Stimulated activated CD4-positive, alpha-beta T cell treated with anti-CD3 and anti-CD28 coated beads, Interleukin-1b, Interleukin-23, amount 100 ng/mL, for 48 hours (primary cell): Measurements from ENCODE around the gene MAP3K2.

Experiments used
- DNase-seq: peaks from one replicate; pipeline ENCODE4 v3.0.0-alpha.2; 2020

Gene MAP3K2

GRCh38 chr2:127280693-127281092, 107.1 kb downstream of the MAP3K2 start:
- DNase-seq, result no peak

DNA sequence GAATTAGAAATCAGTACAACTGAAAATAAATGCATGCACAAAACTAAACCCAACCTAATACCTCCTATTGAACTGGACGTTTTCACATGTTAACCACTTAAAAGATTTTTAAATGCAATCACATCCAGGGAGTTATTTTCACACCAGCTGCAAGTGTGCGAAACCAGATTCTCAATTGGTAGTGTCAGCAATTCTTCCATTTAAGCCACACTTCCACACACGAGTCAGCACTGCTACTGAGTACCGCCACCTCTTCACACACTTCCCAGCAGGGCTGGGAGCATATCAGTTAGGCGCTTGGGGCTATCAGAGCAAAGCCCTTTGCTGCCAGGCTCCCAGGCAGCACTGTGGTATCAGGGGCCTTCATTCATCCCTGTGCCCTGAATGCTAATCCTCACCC, 108.0 kb downstream of the MAP3K2 start:
- no peak for DNase-seq

DNA sequence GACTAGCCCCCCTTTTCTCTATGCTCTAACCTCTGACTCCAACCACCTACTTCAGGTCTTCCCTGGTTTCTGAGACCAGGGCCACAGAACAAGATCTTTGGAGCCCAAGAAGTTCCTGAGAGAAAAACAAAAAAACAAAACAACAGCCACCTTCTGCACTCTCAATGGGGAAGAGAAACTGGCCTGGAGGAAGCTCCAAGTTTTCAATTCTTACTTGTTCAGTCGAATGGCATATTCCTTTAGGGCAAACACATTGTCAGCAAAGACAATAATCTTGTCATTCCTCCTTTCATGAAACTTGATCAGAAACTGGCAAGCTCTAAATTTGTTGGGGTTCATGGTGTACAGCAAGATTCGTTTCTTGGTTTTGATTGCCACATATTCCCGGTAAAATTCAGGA, 108.8 kb downstream of the MAP3K2 start:
- no peak for DNase-seq

GRCh38 chr2:127277028-127277427, 110.7 kb downstream of the MAP3K2 start:
- DNase-seq, result no peak

DNA sequence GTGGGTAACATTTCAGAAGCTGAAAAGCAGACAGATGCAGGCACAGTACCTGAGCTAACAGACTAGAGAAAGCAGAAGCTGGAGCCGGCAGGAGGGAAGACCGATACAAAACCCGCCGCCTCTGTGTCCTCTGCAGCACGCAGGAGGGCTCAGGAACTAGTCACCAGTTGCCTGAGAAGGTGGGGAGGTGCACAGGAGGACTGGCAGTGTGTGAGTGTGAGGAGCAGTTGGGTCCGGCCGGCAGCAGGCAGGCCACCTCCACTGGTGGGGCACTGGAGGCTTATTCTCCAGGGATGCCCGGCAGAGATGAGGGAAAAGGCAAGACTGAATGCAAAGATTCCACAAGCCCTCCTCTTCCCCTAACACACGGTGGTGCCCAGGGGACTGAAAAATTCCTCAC, 112.0 kb downstream of the MAP3K2 start:
- DNase-seq, result no peak

- no peak for DNase-seq
Observed at GRCh38 chr2:127275356-127275755, 112.4 kb downstream of the MAP3K2 start.

- DNase-seq, result no peak
Observed at GRCh38 chr2:127270663-127271062, 117.1 kb downstream of the MAP3K2 start.

GRCh38 chr2:127261804-127262406, 125.9 kb downstream of the MAP3K2 start:
- no peak for DNase-seq

DNA sequence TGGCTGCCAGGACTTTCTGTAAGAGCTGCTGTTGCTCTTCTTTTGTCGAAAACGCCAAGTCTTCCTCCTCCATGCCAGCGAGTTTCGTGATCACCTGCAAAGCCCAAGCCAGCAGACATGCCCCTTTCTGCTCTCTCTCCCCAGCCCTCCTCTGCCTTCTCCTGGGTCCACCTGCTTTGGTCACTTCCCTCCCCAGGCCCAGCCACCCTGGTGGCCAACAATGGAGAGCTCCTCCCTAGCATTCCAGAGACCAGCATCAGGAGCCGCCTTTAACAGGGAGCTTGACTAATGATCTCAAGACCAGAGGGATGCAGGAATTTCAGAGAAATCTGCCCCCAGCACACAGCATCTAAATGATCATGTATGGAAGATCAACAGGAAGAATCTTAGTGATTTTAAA, 128.4 kb downstream of the MAP3K2 start:
- no peak for DNase-seq

DNA sequence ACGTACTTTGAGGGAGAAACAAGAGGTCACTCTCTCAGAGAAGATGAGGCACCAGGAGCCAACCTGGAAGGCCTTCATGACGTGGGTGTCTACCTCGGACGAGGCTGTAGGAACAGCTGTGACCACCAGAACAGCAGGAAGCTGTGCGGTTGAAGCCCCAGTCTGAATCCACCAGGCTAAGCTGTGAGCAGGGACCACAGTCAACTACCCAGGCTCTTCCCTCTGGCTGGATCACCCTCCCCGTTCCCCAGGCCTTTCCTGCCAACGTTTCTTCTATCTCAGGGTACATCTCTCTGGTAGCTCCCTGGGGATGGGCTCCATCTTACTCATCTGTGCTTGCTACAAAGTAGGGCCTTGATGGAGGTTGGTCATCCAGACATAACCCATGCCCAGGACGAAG, 130.9 kb downstream of the MAP3K2 start:
- no peak for DNase-seq

DNA sequence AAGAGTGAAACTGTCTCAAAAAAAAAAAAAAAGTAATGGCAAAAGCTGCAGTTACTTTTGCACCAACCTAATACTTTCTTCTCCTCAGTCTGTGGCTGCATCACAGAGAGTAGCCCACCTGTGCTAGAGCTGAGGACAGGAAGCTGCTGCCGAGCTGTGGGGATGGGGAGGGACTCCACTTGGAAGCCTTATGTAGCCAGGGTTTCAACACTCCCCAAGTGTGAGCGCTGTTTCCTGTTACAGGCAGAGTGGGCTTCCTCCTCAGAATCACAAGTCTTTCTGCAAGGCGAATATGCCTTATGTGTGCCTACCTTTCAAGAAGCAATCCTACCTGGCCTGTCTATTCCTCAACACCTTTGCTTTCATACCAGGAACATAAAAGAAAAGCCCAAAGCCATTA, 131.4 kb downstream of the MAP3K2 start:
- no peak for DNase-seq

GRCh38 chr2:127255721-127256120, 132.1 kb downstream of the MAP3K2 start:
- DNase-seq, result no peak

- DNase-seq, result no peak
Observed at GRCh38 chr2:127255146-127255545, 132.6 kb downstream of the MAP3K2 start.

DNA sequence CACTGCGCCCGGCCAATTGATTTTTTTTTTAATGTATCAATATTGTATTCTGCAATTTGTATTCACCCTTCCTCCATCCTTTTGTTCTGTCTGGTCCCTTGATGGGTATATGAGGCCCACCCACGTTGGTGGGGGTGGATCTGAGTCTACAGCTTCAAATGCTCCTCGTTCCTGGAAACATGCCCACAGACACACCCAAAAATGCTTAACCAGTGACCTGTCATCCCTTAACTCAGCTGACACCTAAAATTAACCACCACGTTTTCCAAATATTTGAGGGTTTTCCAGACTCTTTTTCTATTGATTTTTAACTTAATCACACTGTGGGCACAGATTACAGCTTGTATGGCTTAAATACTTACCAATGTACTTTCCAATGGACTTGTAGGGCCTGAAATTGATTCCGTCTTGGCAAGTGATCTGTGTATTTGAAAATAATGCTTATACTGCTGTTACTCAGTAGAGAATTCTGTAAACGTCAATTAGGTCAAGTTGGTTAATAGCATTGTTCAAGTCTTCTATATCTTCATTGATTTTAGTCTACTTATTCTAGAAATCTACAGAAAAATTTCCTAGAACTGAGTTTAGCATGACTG, 133.3 kb downstream of the MAP3K2 start:
- no peak for DNase-seq
